Esophagus squamous epithelium (tissue), 5 donors: ENCODE measurements around the gene PPME1. TPM values are rescaled to one million over a fixed set of nuclear protein-coding genes. Genes with fewer than 3 reads are reported as not detected.

Source experiments
- DNase-seq: peaks from one replicate; lab custom pipeline; 2025; lab: John Stamatoyannopoulos, UW
- H3K27ac ChIP-seq, 4 donors: fragments of 200-600 bp; sonication (generic); one replicate each; pipeline ENCODE4 v1.5.1; 2016 to 2019; ENCODE audit warnings: mild to moderate bottlenecking in 1 of 4
- H3K27me3 ChIP-seq, 4 donors: fragments of 200-600 bp; sonication (generic); 1 replicate in 3 of 4; 2 replicates in 1 of 4; pipeline versions ENCODE4 v1.5.1 to v1.6.0; 2017 to 2021; ENCODE audit warnings: antibody characterized with exemption in 1 of 4
- H3K36me3 ChIP-seq, 3 donors: fragments of 200-600 bp; sonication (generic); one replicate each; pipeline ENCODE4 v1.5.1; 2016 to 2019
- H3K4me1 ChIP-seq, 3 donors: fragments of 200-600 bp; sonication (generic); one replicate each; pipeline ENCODE4 v1.5.1; 2017 to 2019
- H3K4me3 ChIP-seq, 4 donors: fragments of 200-600 bp; sonication (generic); 1 replicate in 3 of 4; 2 replicates in 1 of 4; pipeline ENCODE4 v1.5.1; 2016 to 2019; ENCODE audit warnings: mild to moderate bottlenecking in 2 of 4, moderate library complexity in 1 of 4
- H3K9me3 ChIP-seq, 3 donors: fragments of 200-600 bp; sonication (generic); one replicate each; pipeline ENCODE4 v1.5.1; 2016 to 2019
- POLR2A ChIP-seq, 4 donors: fragments of 450-650 bp; IDR thresholded peaks; one replicate each; pipeline ENCODE4 v1.6.1; 2017; ENCODE audit warnings: antibody characterized with exemption in 4 of 4, mild to moderate bottlenecking in 4 of 4, moderate library complexity in 3 of 4
- WGBS, 2 donors: methylation state at CpG; one replicate each; pipeline ENCODE4 v1.1.5; 2018; 5-methylcytosine and 5-hydroxymethylcytosine counted together
- intact Hi-C: fragments of 100-400 bp; cut with DNase I; formaldehyde crosslinking; loops from one replicate; pipeline ENCODE4 v1.15.0; 2022
- total RNA-seq, 4 donors: library from RNA; depleted of rRNA; stranded (reverse); fragments of >200 nt; gene quantifications; one replicate each; pipeline ENCODE4 v1.1.0, GENCODE V29; 2016
- TF ChIP-seq, protein P1 (sequence below), 6 experiments: fragments of 450-650 bp in 4 of 6; fragments of 200-600 bp in 2 of 6; sonication (generic) in 2 of 6; IDR thresholded peaks; one replicate each; pipeline ENCODE4 v1.5.1; 2016 to 2019; ENCODE audit warnings: antibody characterized with exemption in 6 of 6, mild to moderate bottlenecking in 4 of 6, moderate library complexity in 4 of 6
- donor health status: DM: yes; HTN: yes; CAD: no.

PPME1 gene
- total RNA-seq, 4 donors from 2014 or later = 20.6 to 29.3 (median 28.1) TPM

DNA sequence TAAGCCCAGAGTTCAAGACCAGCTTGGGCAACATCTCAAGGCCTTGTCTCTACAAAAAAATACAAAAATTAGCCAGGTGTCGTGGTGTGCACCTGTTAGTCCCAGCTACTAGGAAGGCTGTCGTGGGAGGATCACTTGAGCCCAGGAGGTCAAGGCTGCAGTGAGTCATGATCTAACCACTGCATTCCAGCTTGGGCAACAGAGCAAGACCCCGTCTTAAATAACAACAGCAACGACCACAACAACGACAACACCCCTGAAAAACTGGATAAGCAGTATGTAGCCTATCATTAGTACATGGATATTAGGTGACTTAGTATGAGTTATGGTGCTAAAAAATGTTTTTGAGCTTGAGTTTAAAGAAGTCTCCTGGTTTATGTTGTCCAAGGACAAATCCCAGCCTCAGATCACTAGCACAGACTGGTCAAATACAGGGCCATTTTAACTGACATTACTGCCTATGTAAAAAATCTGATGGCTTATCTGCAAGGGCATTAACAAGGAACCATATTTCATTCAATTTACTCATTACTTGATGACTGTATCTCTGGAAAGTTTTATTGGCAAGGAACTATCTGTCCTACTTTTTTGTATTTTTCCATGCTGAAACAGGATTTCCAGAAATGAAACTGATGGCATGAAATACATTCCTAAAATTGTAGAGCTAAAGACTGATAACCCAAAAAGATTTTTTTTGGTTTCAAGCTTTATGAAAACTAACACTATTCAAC, 23.7 kb upstream of the PPME1 start:
- no peak for DNase-seq
- H3K27me3 ChIP-seq = no peaks in the 10 kb centered on the region
- TF ChIP-seq POLR2A (IDR thresholded peaks at IDR 0.05) = no peak
- TF ChIP-seq, protein P1, sequence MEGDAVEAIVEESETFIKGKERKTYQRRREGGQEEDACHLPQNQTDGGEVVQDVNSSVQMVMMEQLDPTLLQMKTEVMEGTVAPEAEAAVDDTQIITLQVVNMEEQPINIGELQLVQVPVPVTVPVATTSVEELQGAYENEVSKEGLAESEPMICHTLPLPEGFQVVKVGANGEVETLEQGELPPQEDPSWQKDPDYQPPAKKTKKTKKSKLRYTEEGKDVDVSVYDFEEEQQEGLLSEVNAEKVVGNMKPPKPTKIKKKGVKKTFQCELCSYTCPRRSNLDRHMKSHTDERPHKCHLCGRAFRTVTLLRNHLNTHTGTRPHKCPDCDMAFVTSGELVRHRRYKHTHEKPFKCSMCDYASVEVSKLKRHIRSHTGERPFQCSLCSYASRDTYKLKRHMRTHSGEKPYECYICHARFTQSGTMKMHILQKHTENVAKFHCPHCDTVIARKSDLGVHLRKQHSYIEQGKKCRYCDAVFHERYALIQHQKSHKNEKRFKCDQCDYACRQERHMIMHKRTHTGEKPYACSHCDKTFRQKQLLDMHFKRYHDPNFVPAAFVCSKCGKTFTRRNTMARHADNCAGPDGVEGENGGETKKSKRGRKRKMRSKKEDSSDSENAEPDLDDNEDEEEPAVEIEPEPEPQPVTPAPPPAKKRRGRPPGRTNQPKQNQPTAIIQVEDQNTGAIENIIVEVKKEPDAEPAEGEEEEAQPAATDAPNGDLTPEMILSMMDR (IDR thresholded peaks at IDR 0.05) = no peak
- no peaks in the 10 kb centered on the region for H3K9me3 ChIP-seq
- WGBS, 2 donors = 83 to 90% methylated on average over 5 of the region's 5 CpGs
- intact Hi-C loops = no loop called here
- H3K27ac ChIP-seq = no peak overlapping the region
- H3K36me3 ChIP-seq = peaks cover 0 to 16% (median 0%) of the 10 kb centered on the region in 3 donors
- no peak overlapping the region for H3K4me3 ChIP-seq
- H3K4me1 ChIP-seq = no peaks in the 10 kb centered on the region

DNA sequence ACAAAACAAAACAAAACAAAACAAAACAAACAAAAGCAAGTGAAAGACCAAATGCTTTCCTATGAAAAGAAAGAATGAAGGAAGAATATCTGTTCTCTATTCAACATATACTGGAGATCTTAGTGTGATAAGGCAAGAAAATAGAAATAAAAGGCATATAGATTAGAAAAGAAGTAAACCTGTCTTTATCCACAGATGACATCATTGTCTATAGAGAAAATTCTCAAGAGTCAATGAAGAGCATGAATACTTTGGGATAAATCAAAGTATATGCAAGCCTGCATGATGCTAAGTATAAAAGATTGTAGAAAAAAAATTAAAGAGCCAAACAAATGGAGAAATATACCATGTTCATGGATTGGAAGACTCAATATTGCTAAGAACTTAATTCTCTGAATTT, 17.9 kb upstream of the PPME1 start:
- Histone ChIP-seq H3K4me3 (no peak overlapping the region), H3K27me3 (no peaks in the 10 kb centered on the region), H3K27ac (no peak overlapping the region), H3K9me3 (no peaks in the 10 kb centered on the region), H3K4me1 (peaks cover 0 to 3% (median 0%) of the 10 kb centered on the region in 3 donors), H3K36me3 (peaks cover 0 to 24% (median 0%) of the 10 kb centered on the region in 3 donors)
- DNase-seq = no peak
- intact Hi-C loops = no loop called here
- no peak for TF ChIP-seq POLR2A (IDR thresholded peaks at IDR 0.05)
- TF ChIP-seq, protein P1 (IDR thresholded peaks at IDR 0.05) = no peak

DNA sequence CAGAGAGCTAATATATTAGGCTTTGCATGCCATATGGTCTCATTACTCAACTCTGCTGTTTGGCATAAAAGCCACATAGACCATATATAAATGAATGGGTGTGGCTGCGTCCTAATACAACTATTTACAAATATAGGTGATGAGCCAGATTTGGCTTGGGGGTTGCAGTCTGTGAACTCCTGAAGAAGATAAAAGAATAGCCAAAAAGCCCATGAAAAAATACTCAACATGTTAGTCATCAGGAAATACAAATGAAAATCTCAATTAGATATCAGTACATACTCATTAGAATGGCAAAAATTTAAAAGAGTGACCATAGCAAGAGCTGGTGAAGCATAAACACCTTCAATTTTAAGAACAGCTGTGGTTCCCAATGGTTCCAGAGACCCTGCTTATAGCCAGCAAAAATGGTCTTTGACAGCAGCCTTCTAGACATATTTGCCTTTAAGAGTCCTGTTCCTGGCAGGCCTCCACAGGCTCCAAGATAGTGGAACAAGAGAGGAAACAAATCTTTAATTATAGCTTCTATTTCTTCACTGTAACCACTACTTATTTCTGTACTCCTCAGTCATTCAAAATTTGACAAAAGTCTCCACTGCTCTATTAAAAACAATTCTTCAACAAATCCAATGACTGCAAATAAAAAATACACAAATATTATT, 16.3 kb upstream of the PPME1 start:
- WGBS, 2 donors = 63 to 90% methylated on average over 1 of the region's 1 CpG
- no peak overlapping the region for H3K27ac ChIP-seq
- intact Hi-C loops = no loop called here

DNA sequence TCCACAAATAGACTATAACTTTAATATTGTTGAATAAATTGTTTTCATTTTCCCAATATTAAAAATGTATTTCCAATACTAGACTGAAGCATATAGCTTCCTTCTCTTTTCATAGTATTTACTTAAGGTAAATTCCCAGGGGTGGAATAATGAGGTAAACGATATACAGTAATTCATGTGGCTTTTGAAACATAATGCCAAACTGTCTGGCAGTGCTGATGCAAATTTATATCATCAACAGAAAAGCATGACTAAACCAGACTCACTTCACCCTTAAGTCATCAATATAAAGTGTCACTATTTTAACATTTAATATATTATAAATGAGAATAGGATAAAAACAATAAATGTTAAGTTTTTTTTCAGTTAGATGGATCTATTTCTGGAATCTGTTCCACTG, 13.9 kb upstream of the PPME1 start:
- WGBS, 2 donors = 36 to 46% methylated on average over 1 of the region's 1 CpG
- peaks cover 0 to 3% (median 0%) of the 10 kb centered on the region in 3 donors for H3K4me1 ChIP-seq
- TF ChIP-seq POLR2A (IDR thresholded peaks at IDR 0.05) = no peak
- TF ChIP-seq, protein P1 (IDR thresholded peaks at IDR 0.05) = no peak
- H3K36me3 ChIP-seq = peaks cover 0 to 44% (median 0%) of the 10 kb centered on the region in 3 donors
- no peaks in the 10 kb centered on the region for H3K27me3 ChIP-seq
- intact Hi-C loops = no loop called here
- no peak overlapping the region for H3K4me3 ChIP-seq
- H3K27ac ChIP-seq = no peak overlapping the region
- H3K9me3 ChIP-seq = no peaks in the 10 kb centered on the region
- no peak for DNase-seq

More for the DNA sequence above, 16.3 kb upstream of the PPME1 start:
- no peak overlapping the region for H3K4me3 ChIP-seq
- DNase-seq = no peak
- no peaks in the 10 kb centered on the region for H3K27me3 ChIP-seq
- H3K36me3 ChIP-seq = peaks cover 0 to 28% (median 0%) of the 10 kb centered on the region in 3 donors
- TF ChIP-seq POLR2A (IDR thresholded peaks at IDR 0.05) = no peak
- TF ChIP-seq, protein P1 (IDR thresholded peaks at IDR 0.05) = no peak
- H3K9me3 ChIP-seq = no peaks in the 10 kb centered on the region
- peaks cover 0 to 3% (median 0%) of the 10 kb centered on the region in 3 donors for H3K4me1 ChIP-seq

DNA sequence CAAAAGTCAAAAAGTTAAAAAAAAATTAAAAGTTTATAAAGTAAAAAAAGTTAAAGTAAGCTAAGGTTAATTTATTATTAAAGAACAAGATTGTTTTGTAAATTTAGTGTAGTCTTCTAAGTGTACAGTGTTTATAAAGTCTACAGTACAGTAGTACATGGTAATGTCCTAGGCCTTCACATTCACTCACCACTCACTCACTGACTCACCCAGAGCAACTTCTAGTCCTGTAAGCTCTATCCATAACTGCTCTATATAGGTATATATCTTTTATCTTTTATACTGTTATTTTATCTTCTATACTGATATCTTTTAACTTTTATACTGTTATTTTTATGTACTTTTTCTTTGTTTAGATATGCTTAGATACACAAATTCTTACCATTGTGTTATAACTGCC, 11.4 kb upstream of the PPME1 start:
- TF ChIP-seq, protein P1 (IDR thresholded peaks at IDR 0.05) = no peak
- no peak for TF ChIP-seq POLR2A (IDR thresholded peaks at IDR 0.05)
- peaks cover 0 to 66% (median 0%) of the 10 kb centered on the region in 3 donors for H3K36me3 ChIP-seq

More for the DNA sequence above, 11.4 kb upstream of the PPME1 start:
- intact Hi-C loops = no loop called here
- Histone ChIP-seq H3K27me3 (no peaks in the 10 kb centered on the region), H3K4me1 (peaks cover 0 to 3% (median 0%) of the 10 kb centered on the region in 3 donors), H3K27ac (no peak overlapping the region), H3K4me3 (no peak overlapping the region), H3K9me3 (no peaks in the 10 kb centered on the region)
- DNase-seq = no peak
